Measurements from ENCODE around the gene IGF1. TPM values are rescaled to one million over a fixed set of nuclear protein-coding genes. Genes with fewer than 3 reads are reported as not detected.
A peak's percentile ranks its signal among the peaks of the same experiment; 100 is the strongest.

The IGF1 gene
- total and polyA plus RNA-seq, 9 of the 15 experiments (the other 6 are each of a cell fraction or from before 2014, with no cell fraction given), result 3.7 to 13.9 (median 4.5) TPM

GRCh38 chr12:102427543-102427941, 52.8 kb downstream of the IGF1 start (continued):
- TF ChIP-seq ZBTB11 (CRISPR knock-in tag; IDR thresholded peaks at IDR 0.05), result no peak
- TF ChIP-seq TRIM28 (IDR thresholded peaks at IDR 0.05), result no peak
- TF ChIP-seq ZNF217 (CRISPR knock-in tag; IDR thresholded peaks at IDR 0.05), result no peak
- no peak for TF ChIP-seq NR0B1 (IDR thresholded peaks at IDR 0.05; ENCODE audit: partially characterized antibody)
- TF ChIP-seq CXXC5 (CRISPR knock-in tag; IDR thresholded peaks at IDR 0.05), result peak; percentile 31; the same call in 1 of the 2 replicates
- no peak for TF ChIP-seq SIN3B (IDR thresholded peaks at IDR 0.05; ENCODE audit: low read depth)
- no peak for TF ChIP-seq SFPQ (IDR thresholded peaks at IDR 0.05; ENCODE audit: low read depth, low read length)
- no peak for TF ChIP-seq SP2 (IDR thresholded peaks at IDR 0.05; ENCODE audit: extremely low read depth, low read depth, low read length, poor library complexity, severe bottlenecking)
- TF ChIP-seq ILF3 (IDR thresholded peaks at IDR 0.05; ENCODE audit: borderline replicate concordance), result no peak
- TF ChIP-seq HDAC8 (tag; IDR thresholded peaks at IDR 0.05), result no peak
- TF ChIP-seq STAT5B (CRISPR knock-in tag; IDR thresholded peaks at IDR 0.05), result no peak
- no peak for TF ChIP-seq ZNF57 (CRISPR knock-in tag; IDR thresholded peaks at IDR 0.05)
- no peak for TF ChIP-seq ZNF436 (CRISPR knock-in tag; IDR thresholded peaks at IDR 0.05)
- TF ChIP-seq SRF (CRISPR knock-in tag; IDR thresholded peaks at IDR 0.05), result no peak
- 0 out of 2 replicates have a peak, but pooled peaks have one; percentile 10 for TF ChIP-seq ZNF76 (CRISPR knock-in tag; IDR thresholded peaks at IDR 0.05; ENCODE audit: borderline replicate concordance)

Data from K562 (cell line).